Astrocyte of the spinal cord (primary cell): Measurements from ENCODE around the gene MGST1.

ENCODE experiments used
- DNase-seq: peaks from one replicate; pipeline ENCODE4 v3.0.0; 2011; ENCODE audit warnings: low read depth, low spot score
- H3K4me3 ChIP-seq: 2 replicates; pipeline ENCODE4 v1.5.1; 2011; ENCODE audit warnings: low read depth, mild to moderate bottlenecking, low read length, moderate library complexity
- in situ Hi-C: cut with HindIII; loops from 2 replicates; pipeline ENCODE4 v1.10.0; 2017; ENCODE audit warnings: low sequenced_read_pairs
- TF ChIP-seq, protein P1 (sequence below): IDR thresholded peaks from 2 replicates; pipeline ENCODE4 v1.5.1; 2012; ENCODE audit warnings: low read depth, mild to moderate bottlenecking, low read length, inconsistent platforms

MGST1 gene, protein sequence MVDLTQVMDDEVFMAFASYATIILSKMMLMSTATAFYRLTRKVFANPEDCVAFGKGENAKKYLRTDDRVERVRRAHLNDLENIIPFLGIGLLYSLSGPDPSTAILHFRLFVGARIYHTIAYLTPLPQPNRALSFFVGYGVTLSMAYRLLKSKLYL

DNA sequence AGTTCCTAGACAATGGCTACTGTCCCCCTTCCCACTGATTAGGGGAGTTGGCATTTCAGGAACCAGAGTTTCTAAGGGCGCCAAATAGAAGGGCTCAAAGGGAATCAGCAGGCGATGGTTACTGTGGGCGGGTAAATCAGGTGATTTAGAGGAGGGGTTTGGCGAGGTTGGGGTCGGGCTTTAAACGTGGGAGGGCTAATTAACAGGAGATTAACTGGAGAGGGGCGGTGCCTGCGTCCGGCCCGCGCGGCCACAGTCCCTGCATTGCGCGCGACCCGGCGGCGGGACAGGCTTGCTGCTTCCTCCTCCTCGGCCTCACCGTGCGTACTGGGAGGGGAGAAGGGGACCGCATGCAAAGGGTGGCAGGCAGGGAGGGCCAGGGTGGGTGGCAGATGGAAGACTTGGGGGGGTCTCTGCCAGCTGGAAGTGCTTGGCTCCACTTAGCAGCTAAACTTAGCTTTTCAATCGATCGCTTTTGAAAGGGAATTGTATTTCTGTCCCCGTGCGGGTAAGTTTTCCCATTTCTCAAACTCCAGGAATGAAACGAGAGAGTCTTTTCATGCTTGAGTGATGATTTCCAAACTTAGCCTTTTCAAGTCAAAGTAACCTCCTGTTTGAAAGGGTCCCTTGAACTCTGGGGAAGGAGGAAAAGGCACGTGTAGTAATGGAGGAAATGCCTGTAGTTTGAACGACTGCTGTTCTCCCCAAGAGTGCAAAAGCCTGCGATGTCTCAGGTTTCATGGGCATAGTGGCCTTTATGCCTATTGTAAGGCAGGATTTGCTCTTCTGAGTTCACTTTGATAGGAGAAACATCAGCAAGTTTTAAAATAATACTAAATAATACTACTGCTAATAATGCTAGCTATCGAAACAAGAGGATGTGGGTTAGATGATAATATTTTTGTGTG is at the start of gene MGST1:
Gene MGST1, plus strand, starts transcription at position 255 of the 908 bp plus-strand sequence. CDS start 6,608 bp downstream, outside the sequence.
- peak within 1 kb of the TSS; percentile 43 for H3K4me3 ChIP-seq
- DNase-seq, result peak; percentile 62
- in situ Hi-C loops, result no loop called here
- TF ChIP-seq, protein P1, sequence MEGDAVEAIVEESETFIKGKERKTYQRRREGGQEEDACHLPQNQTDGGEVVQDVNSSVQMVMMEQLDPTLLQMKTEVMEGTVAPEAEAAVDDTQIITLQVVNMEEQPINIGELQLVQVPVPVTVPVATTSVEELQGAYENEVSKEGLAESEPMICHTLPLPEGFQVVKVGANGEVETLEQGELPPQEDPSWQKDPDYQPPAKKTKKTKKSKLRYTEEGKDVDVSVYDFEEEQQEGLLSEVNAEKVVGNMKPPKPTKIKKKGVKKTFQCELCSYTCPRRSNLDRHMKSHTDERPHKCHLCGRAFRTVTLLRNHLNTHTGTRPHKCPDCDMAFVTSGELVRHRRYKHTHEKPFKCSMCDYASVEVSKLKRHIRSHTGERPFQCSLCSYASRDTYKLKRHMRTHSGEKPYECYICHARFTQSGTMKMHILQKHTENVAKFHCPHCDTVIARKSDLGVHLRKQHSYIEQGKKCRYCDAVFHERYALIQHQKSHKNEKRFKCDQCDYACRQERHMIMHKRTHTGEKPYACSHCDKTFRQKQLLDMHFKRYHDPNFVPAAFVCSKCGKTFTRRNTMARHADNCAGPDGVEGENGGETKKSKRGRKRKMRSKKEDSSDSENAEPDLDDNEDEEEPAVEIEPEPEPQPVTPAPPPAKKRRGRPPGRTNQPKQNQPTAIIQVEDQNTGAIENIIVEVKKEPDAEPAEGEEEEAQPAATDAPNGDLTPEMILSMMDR, result no peak

DNA sequence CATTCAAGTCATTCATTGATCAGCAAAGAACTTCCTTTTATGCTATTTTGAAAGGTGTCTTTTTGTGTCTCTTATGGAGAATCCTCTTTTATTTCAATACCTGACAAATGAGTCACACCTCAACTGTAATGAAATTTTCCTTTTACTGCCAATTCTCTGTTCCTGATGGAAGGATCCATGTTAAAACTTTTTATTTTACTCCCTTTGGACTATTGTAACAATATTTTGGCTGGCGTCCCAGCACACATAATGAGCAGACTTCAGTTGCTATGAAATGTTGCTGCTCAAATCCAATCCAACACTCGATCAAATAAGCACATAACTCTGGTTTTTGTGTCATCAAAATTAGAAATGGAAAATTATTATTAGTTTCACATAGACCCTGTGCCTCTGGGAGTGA is 48.0 kb upstream of the MGST1 start:
- in situ Hi-C loops, result no loop called here
- TF ChIP-seq, protein P1, result no peak
- DNase-seq, result no peak
- H3K4me3 ChIP-seq, result no peak overlapping the region

DNA sequence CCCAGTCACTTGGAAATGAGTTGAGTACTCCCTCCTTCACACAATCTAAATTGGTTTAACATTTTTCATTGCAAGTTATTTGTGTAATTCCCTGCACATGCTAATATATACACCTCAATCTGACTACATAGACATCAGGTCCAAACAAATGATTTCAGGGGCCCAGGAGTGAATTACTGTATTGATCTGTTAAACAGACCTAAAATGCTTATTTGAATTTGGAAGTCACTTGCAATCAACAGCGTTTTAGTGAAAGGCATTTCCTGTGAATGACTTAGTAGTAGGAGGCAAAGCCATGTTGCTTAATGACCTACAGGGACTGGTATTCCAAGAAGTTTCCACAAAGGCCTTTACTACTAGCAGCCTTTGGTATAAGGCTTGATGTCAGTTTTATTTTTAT is 47.3 kb upstream of the MGST1 start:
- TF ChIP-seq, protein P1, result no peak
- DNase-seq, result no peak
- no peak overlapping the region for H3K4me3 ChIP-seq
- in situ Hi-C loops, result no loop called here

DNA sequence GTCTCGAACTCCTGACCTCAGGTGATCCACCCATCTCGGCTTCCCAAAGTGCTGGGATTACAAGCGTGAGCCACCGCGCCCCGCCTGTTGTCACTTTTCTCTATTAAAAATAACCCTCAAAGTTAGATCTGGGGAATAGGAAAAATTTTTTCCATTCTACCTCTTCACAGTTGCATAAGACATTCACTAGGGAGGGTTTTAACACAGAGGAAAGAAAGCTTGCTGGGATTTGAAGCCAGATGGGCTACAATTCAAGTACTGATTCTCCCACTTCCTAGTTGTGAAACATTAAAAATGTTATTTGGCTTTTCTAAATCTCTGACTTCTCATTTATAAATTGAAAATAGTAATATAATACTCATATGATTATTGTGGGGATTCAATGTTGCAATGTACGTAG is 46.7 kb upstream of the MGST1 start:
- DNase-seq, result no peak
- in situ Hi-C loops, result no loop called here
- no peak overlapping the region for H3K4me3 ChIP-seq
- TF ChIP-seq, protein P1, result no peak

DNA sequence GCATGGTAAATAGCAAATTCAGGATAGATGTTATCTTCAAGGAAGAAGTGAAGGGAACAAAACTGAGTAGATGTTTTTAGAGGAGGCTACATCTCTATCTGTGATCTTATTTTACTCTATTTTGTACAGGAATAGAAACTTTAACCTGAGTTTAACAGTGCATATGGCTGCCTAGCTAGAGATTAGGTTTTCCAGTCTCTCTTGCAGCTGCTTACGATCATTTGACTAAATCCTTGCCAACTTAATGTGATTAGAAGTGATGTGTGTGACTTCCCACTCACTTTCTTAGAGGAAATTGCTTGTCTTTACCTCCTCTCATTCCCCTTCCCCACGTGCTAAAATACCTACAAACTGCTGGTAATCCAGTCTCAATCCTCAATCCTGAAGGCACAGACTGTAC is 43.5 kb upstream of the MGST1 start:
- DNase-seq, result no peak
- H3K4me3 ChIP-seq, result no peak overlapping the region
- TF ChIP-seq, protein P1, result no peak
- in situ Hi-C loops, result no loop called here

DNA sequence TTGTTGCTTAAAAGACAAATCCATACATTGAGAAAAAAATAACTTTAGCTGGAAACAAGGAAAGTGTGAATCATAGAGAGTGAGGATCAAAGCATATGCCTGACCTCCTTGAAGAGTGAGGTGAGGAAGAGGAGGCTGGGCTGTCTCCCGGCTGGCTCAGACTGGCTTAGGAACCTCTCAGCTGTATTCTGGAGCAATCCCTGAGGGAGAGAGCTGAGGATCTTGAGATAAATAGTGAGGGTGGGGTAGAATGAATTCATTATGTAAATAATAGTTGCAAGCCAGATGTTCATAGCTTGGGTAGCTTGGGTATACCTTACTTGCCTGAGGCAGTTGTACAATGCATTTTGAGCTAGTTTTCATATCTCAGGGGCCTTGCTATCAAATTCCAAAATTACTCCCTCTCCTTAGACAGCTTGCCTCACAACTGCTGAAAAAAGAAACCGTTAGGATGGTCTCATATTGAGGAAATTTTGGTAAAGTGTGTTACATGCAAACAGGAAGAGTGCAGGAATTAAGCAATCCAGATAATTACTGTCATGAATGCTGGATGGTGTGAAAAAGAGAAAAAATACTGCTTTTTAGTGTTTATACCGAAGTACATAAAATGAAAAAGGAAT is 39.5 kb upstream of the MGST1 start:
- TF ChIP-seq, protein P1, result no peak
- H3K4me3 ChIP-seq, result no peak overlapping the region
- no peak for DNase-seq
- in situ Hi-C loops, result no loop called here
